H9 (cell line): ENCODE data around the gene OR10G2. TPM values are rescaled to one million over a fixed set of nuclear protein-coding genes. Genes with fewer than 3 reads are reported as not detected.

Experiments used
- DNase-seq: peaks from one replicate; pipeline ENCODE4 v3.0.0-alpha.2; 2017
- H2AFZ ChIP-seq: one replicate; pipeline ENCODE4 v1.6.1; 2013; ENCODE audit warnings: mild to moderate bottlenecking, low read length, control low read depth, moderate library complexity
- H2AK5ac ChIP-seq: 2 replicates; pipeline ENCODE4 v1.6.1; 2013; ENCODE audit warnings: low read length, control low read depth, mixed read lengths; ENCODE audit not compliant: insufficient read length
- H2BK120ac ChIP-seq: one replicate; pipeline ENCODE4 v1.6.1; 2013; ENCODE audit warnings: low read depth, mild to moderate bottlenecking, low read length, control low read depth, inconsistent platforms; ENCODE audit not compliant: poor library complexity, severe bottlenecking
- H2BK12ac ChIP-seq: 2 replicates; pipeline ENCODE4 v1.6.1; 2013; ENCODE audit warnings: low read length, control low read depth, mixed read lengths, low read depth; ENCODE audit not compliant: insufficient read length
- H2BK15ac ChIP-seq: 2 replicates; pipeline ENCODE4 v1.6.1; 2013; ENCODE audit warnings: low read depth, low read length, control low read depth
- H2BK20ac ChIP-seq: one replicate; pipeline ENCODE4 v1.6.1; 2013; ENCODE audit warnings: low read depth, mild to moderate bottlenecking, low read length, control low read depth, inconsistent platforms; ENCODE audit not compliant: poor library complexity, severe bottlenecking
- H2BK5ac ChIP-seq: 2 replicates; pipeline ENCODE4 v1.6.1; 2013; ENCODE audit warnings: low read length, control low read depth, mixed read lengths; ENCODE audit not compliant: insufficient read length
- H3K14ac ChIP-seq: 2 replicates; pipeline ENCODE4 v1.6.1; 2013; ENCODE audit warnings: low read length, control low read depth; ENCODE audit not compliant: insufficient read depth
- H3K18ac ChIP-seq: 2 replicates; pipeline ENCODE4 v1.6.1; 2013; ENCODE audit warnings: low read depth, mild to moderate bottlenecking, mixed read lengths, low read length, control low read depth; ENCODE audit not compliant: insufficient read length
- H3K23ac ChIP-seq: 2 replicates; pipeline ENCODE4 v1.6.1; 2013; ENCODE audit warnings: low read length, control low read depth, mixed read lengths, low read depth; ENCODE audit not compliant: insufficient read length
- H3K23me2 ChIP-seq: 2 replicates; pipeline ENCODE4 v1.6.1; 2013; ENCODE audit warnings: low read depth, mild to moderate bottlenecking, mixed read lengths, low read length, control low read depth; ENCODE audit not compliant: insufficient read length, poor library complexity, severe bottlenecking
- H3K27ac ChIP-seq: 2 replicates; pipeline ENCODE4 v1.5.1; 2013; ENCODE audit warnings: low read length, control low read depth, mixed read lengths, low read depth; ENCODE audit not compliant: insufficient read length
- H3K27me3 ChIP-seq: 2 replicates; pipeline ENCODE4 v1.6.1; 2013; ENCODE audit warnings: low read length, control low read depth, inconsistent platforms; ENCODE audit not compliant: insufficient read depth
- H3K4ac ChIP-seq: 2 replicates; pipeline ENCODE4 v1.6.1; 2013; ENCODE audit warnings: low read depth, mild to moderate bottlenecking, control low read depth, inconsistent platforms, low read length, moderate library complexity
- H3K4me1 ChIP-seq: 2 replicates; pipeline ENCODE4 v1.6.1; 2013; ENCODE audit warnings: low read length, control low read depth, inconsistent platforms; ENCODE audit not compliant: insufficient read depth
- H3K4me2 ChIP-seq: 2 replicates; pipeline ENCODE4 v1.6.1; 2013; ENCODE audit warnings: low read length, control low read depth, mixed read lengths; ENCODE audit not compliant: insufficient read length, insufficient read depth
- H3K56ac ChIP-seq: 2 replicates; pipeline ENCODE4 v1.6.1; 2013; ENCODE audit warnings: low read depth, mild to moderate bottlenecking, mixed read lengths, low read length, control low read depth; ENCODE audit not compliant: insufficient read length
- H3K79me1 ChIP-seq: 2 replicates; pipeline ENCODE4 v1.6.1; 2013; ENCODE audit warnings: low read depth, mild to moderate bottlenecking, moderate library complexity, low read length, control low read depth, inconsistent platforms; ENCODE audit not compliant: insufficient read depth, poor library complexity, severe bottlenecking
- H3K79me2 ChIP-seq: 2 replicates; pipeline ENCODE4 v1.6.1; 2013; ENCODE audit warnings: low read length, control low read depth, inconsistent platforms; ENCODE audit not compliant: insufficient read depth
- H3K9ac ChIP-seq: 2 replicates; pipeline ENCODE4 v1.6.1; 2013; ENCODE audit warnings: low read length, control low read depth, mixed read lengths; ENCODE audit not compliant: insufficient read length; ENCODE audit errors: extremely low read depth
- H3K9me3 ChIP-seq: one replicate; pipeline ENCODE4 v1.6.1; 2013; ENCODE audit warnings: low read depth, low read length, inconsistent platforms; ENCODE audit not compliant: control insufficient read depth
- H3T11ph ChIP-seq: one replicate; pipeline ENCODE4 v1.6.1; 2013; ENCODE audit warnings: mild to moderate bottlenecking, low read length, control low read depth, inconsistent platforms
- H4K20me1 ChIP-seq: one replicate; pipeline ENCODE4 v1.6.1; 2013; ENCODE audit not compliant: control insufficient read depth, insufficient read length, insufficient read depth
- H4K5ac ChIP-seq: 2 replicates; pipeline ENCODE4 v1.6.1; 2013; ENCODE audit warnings: low read depth, mild to moderate bottlenecking, mixed read lengths, low read length, control low read depth; ENCODE audit not compliant: insufficient read length
- H4K8ac ChIP-seq: replicated peaks from 2 replicates; pipeline ENCODE4 v1.6.1; 2013; ENCODE audit warnings: low read length, control low read depth, mixed read lengths, low read depth; ENCODE audit not compliant: insufficient read length
- H4K91ac ChIP-seq: 2 replicates; pipeline ENCODE4 v1.6.1; 2013; ENCODE audit warnings: low read depth, mild to moderate bottlenecking, moderate library complexity, mixed read lengths, low read length, control low read depth; ENCODE audit not compliant: insufficient read length
- H3K27ac Mint-ChIP-seq, 3 experiments: 2 replicates in 2 of 3; 3 replicates in 1 of 3; pipeline ENCODE4 v1.8.0; 2020 to 2021; ENCODE audit warnings: mixed read lengths in 3 of 3, mild to moderate bottlenecking in 1 of 3, moderate library complexity in 1 of 3
- H3K27me3 Mint-ChIP-seq: 2 replicates; pipeline ENCODE4 v1.8.0; 2021; ENCODE audit warnings: low read depth, mild to moderate bottlenecking, moderate library complexity, mixed read lengths
- H3K36me3 Mint-ChIP-seq, 3 experiments: 2 replicates in 2 of 3; 3 replicates in 1 of 3; pipeline ENCODE4 v1.8.0; 2020 to 2021; ENCODE audit warnings: low read depth in 3 of 3, mixed read lengths in 3 of 3; ENCODE audit not compliant: insufficient read depth in 1 of 3
- H3K4me1 Mint-ChIP-seq, 2 experiments: 2 replicates each; pipeline ENCODE4 v1.8.0; 2020; ENCODE audit warnings: mixed read lengths in 2 of 2
- H3K4me3 Mint-ChIP-seq, 2 experiments: 2 replicates in 1 of 2; 3 replicates in 1 of 2; pipeline ENCODE4 v1.8.0; 2020 to 2021; ENCODE audit warnings: mild to moderate bottlenecking in 2 of 2, mixed read lengths in 2 of 2, moderate library complexity in 1 of 2
- H3K9me3 Mint-ChIP-seq, 2 experiments: 2 replicates in 1 of 2; 3 replicates in 1 of 2; pipeline ENCODE4 v1.8.0; 2020; ENCODE audit warnings: mild to moderate bottlenecking in 2 of 2, mixed read lengths in 2 of 2, moderate library complexity in 1 of 2
- CTCF ChIP-seq: fragments of 200-600 bp; sonication (generic); conservative IDR thresholded peaks from 3 replicates; pipeline ENCODE4 v1.8.0; 2021; ENCODE audit warnings: antibody characterized with exemption, mild to moderate bottlenecking
- WGBS: extraction: QIAGEN DNeasy Blood & Tissue Kit; methylation state at CpG from one replicate; pipeline ENCODE4 v1.1.7; 2013; ENCODE audit warnings: missing lambda C conversion rate, low lambda C conversion rate, mixed read lengths; ENCODE audit not compliant: insufficient read length; ENCODE audit errors: extremely low coverage; 5-methylcytosine and 5-hydroxymethylcytosine counted together
- total RNA-seq: library from RNA; stranded (reverse); gene quantifications from 2 replicates; pipeline ENCODE4 v1.2.1, GENCODE V29; 2021

The OR10G2 gene
- total RNA-seq, 1 experiment from 2014 or later = not detected

GRCh38 chr14:21642683-21643082, 7.9 kb upstream of the OR10G2 start:
- WGBS = no CpG with 5 or more reads among the region's 3 CpGs
- Mint-ChIP-seq H3K36me3 (no peaks in the 10 kb centered on the region), H3K27me3 (no peaks in the 10 kb centered on the region), H3K4me3 (no peak overlapping the region), H3K4me1 (peaks cover 12 to 18% of the 10 kb centered on the region in 2 experiments), H3K9me3 (no peaks in the 10 kb centered on the region), H3K27ac (no peak overlapping the region)
- no peaks in the 10 kb centered on the region for H3K79me2 ChIP-seq
- H4K5ac ChIP-seq = no peak overlapping the region
- no peak overlapping the region for H4K8ac ChIP-seq
- H3K56ac ChIP-seq = no peak overlapping the region
- H2BK12ac ChIP-seq = no peak overlapping the region
- no peaks in the 10 kb centered on the region for H3K27me3 ChIP-seq
- DNase-seq = no peak
- no peak overlapping the region for H2BK120ac ChIP-seq
- no peak overlapping the region for H2AK5ac ChIP-seq
- H3K23ac ChIP-seq = no peak overlapping the region
- H3T11ph ChIP-seq = no peak overlapping the region
- no peaks in the 10 kb centered on the region for H3K79me1 ChIP-seq
- H2BK20ac ChIP-seq = no peak overlapping the region
- no peak overlapping the region for H4K91ac ChIP-seq
- no peak overlapping the region for H2BK5ac ChIP-seq
- H4K20me1 ChIP-seq = no peaks in the 10 kb centered on the region
- no peak overlapping the region for H3K9ac ChIP-seq
- H3K23me2 ChIP-seq = no peaks in the 10 kb centered on the region
- H3K18ac ChIP-seq = no peak overlapping the region
- H3K9me3 ChIP-seq = no peaks in the 10 kb centered on the region
- H2BK15ac ChIP-seq = no peak overlapping the region
- H3K27ac ChIP-seq = no peak overlapping the region
- peaks cover 5% of the 10 kb centered on the region; the same call in 1 of the 2 replicates for H3K4me1 ChIP-seq
- no peak overlapping the region for H3K14ac ChIP-seq
- no peak overlapping the region for H3K4me2 ChIP-seq
- no peak overlapping the region for H3K4ac ChIP-seq
- TF ChIP-seq CTCF = no peak
- H2AFZ ChIP-seq = no peak overlapping the region
